IMR-90 (cell line): ENCODE measurements around the gene CASP8.

Source experiments
- POLR2A ChIP-seq: IDR thresholded peaks from 2 replicates; pipeline ENCODE4 v1.6.1; 2012; ENCODE audit warnings: mild to moderate bottlenecking, low read depth, low read length
- RAD21 ChIP-seq: IDR thresholded peaks from 2 replicates; pipeline ENCODE4 v1.6.1; 2012; ENCODE audit warnings: low read length, improper control_type of control experiment
- RCOR1 ChIP-seq: IDR thresholded peaks from 2 replicates; pipeline ENCODE4 v1.6.1; 2012; ENCODE audit warnings: mild to moderate bottlenecking, low read length, improper control_type of control experiment; ENCODE audit not compliant: insufficient replicate concordance
- TF ChIP-seq, protein P1 (sequence below): conservative IDR thresholded peaks from 2 replicates; pipeline ENCODE4 v1.5.1; 2012; ENCODE audit warnings: mild to moderate bottlenecking, low read depth, low read length, improper control_type of control experiment

DNA sequence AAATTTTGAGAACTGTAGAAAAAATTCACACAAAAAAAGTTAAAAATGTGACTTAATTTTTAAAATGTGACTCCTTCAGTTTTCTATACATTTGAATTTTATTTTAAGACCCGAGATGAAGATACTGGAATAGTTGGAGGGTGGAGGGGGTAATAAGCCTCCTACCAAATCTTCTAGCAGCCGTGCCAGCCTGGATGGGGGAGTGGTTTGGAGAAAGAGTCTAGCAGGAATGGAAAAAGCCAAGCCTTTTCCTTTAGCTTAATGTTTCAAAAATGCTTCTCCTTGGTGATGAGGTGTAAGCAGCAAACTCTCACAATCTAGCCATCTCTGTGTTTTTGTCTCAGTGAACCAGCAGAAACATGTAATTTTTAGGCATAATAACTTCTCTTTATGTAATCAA is 14.7 kb downstream of the CASP8 start:
- TF ChIP-seq, protein P1, sequence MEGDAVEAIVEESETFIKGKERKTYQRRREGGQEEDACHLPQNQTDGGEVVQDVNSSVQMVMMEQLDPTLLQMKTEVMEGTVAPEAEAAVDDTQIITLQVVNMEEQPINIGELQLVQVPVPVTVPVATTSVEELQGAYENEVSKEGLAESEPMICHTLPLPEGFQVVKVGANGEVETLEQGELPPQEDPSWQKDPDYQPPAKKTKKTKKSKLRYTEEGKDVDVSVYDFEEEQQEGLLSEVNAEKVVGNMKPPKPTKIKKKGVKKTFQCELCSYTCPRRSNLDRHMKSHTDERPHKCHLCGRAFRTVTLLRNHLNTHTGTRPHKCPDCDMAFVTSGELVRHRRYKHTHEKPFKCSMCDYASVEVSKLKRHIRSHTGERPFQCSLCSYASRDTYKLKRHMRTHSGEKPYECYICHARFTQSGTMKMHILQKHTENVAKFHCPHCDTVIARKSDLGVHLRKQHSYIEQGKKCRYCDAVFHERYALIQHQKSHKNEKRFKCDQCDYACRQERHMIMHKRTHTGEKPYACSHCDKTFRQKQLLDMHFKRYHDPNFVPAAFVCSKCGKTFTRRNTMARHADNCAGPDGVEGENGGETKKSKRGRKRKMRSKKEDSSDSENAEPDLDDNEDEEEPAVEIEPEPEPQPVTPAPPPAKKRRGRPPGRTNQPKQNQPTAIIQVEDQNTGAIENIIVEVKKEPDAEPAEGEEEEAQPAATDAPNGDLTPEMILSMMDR: no peak
- TF ChIP-seq RCOR1 (no peak), POLR2A (no peak), RAD21 (no peak)
